Osteocyte (in vitro differentiated cells): ENCODE data around the gene CCDC92B. TPM values are rescaled to one million over a fixed set of nuclear protein-coding genes. Genes with fewer than 3 reads are reported as not detected.

Experiments used
- DNase-seq: peaks from one replicate; pipeline ENCODE4 v3.0.0; 2021; ENCODE audit warnings: mixed read lengths; ENCODE audit not compliant: unreplicated experiment; ENCODE audit errors: extremely low spot score
- H3K27ac Mint-ChIP-seq: one replicate; pipeline ENCODE4 v1.8.0; 2021; ENCODE audit warnings: mild to moderate bottlenecking, mixed read lengths; ENCODE audit not compliant: unreplicated experiment
- H3K27me3 Mint-ChIP-seq: one replicate; pipeline ENCODE4 v1.8.0; 2021; ENCODE audit warnings: mixed read lengths; ENCODE audit not compliant: unreplicated experiment
- H3K36me3 Mint-ChIP-seq: one replicate; pipeline ENCODE4 v1.8.0; 2021; ENCODE audit warnings: mixed read lengths; ENCODE audit not compliant: unreplicated experiment
- H3K4me1 Mint-ChIP-seq: one replicate; pipeline ENCODE4 v1.8.0; 2021; ENCODE audit warnings: mixed read lengths; ENCODE audit not compliant: unreplicated experiment
- H3K4me3 Mint-ChIP-seq: one replicate; pipeline ENCODE4 v1.8.0; 2021; ENCODE audit warnings: mild to moderate bottlenecking, moderate library complexity, mixed read lengths; ENCODE audit not compliant: unreplicated experiment
- H3K9me3 Mint-ChIP-seq: one replicate; pipeline ENCODE4 v1.8.0; 2021; ENCODE audit warnings: mixed read lengths; ENCODE audit not compliant: unreplicated experiment
- CTCF ChIP-seq: fragments of 200-600 bp; sonication (generic); IDR thresholded peaks from 2 replicates; pipeline ENCODE4 v1.5.0; 2021; ENCODE audit warnings: antibody characterized with exemption, mild to moderate bottlenecking, moderate library complexity
- total RNA-seq: library from RNA; stranded (reverse); gene quantifications from 2 replicates; pipeline ENCODE4 v1.2.1, GENCODE V29; 2021

Gene CCDC92B
- total RNA-seq, 1 donor from 2014 or later = not detected

GRCh38 chr17:2737693-2738092, 11.8 kb downstream of the CCDC92B start:
- Mint-ChIP-seq H3K4me3 (no peak overlapping the region), H3K4me1 (no peaks in the 10 kb centered on the region), H3K36me3 (no peaks in the 10 kb centered on the region), H3K27ac (no peak overlapping the region), H3K27me3 (peaks cover 14% of the 10 kb centered on the region), H3K9me3 (no peaks in the 10 kb centered on the region)
- TF ChIP-seq CTCF = no peak
- DNase-seq = no peak

GRCh38 chr17:2736956-2737355, 12.5 kb downstream of the CCDC92B start:
- Mint-ChIP-seq H3K27me3 (peaks cover 8% of the 10 kb centered on the region), H3K27ac (no peak overlapping the region), H3K36me3 (no peaks in the 10 kb centered on the region), H3K4me3 (no peak overlapping the region), H3K4me1 (no peaks in the 10 kb centered on the region), H3K9me3 (no peaks in the 10 kb centered on the region)
- no peak for DNase-seq
- no peak for TF ChIP-seq CTCF

- Mint-ChIP-seq H3K36me3 (no peaks in the 10 kb centered on the region), H3K27me3 (peaks cover 10% of the 10 kb centered on the region), H3K9me3 (no peaks in the 10 kb centered on the region), H3K4me3 (no peak overlapping the region), H3K4me1 (no peaks in the 10 kb centered on the region), H3K27ac (no peak overlapping the region)
- no peak for TF ChIP-seq CTCF
- no peak for DNase-seq
Observed at GRCh38 chr17:2735896-2736295, 13.6 kb downstream of the CCDC92B start.

GRCh38 chr17:2734939-2735338, 14.5 kb downstream of the CCDC92B start:
- no peaks in the 10 kb centered on the region for H3K9me3 Mint-ChIP-seq
- no peak overlapping the region for H3K4me3 Mint-ChIP-seq
- H3K27ac Mint-ChIP-seq = no peak overlapping the region
- no peaks in the 10 kb centered on the region for H3K4me1 Mint-ChIP-seq
- no peak for DNase-seq
- TF ChIP-seq CTCF = no peak
- no peaks in the 10 kb centered on the region for H3K36me3 Mint-ChIP-seq
- H3K27me3 Mint-ChIP-seq = peaks cover 14% of the 10 kb centered on the region

- Mint-ChIP-seq H3K9me3 (no peaks in the 10 kb centered on the region), H3K36me3 (no peaks in the 10 kb centered on the region), H3K27me3 (peaks cover 22% of the 10 kb centered on the region), H3K27ac (no peak overlapping the region), H3K4me3 (no peak overlapping the region), H3K4me1 (no peaks in the 10 kb centered on the region)
- no peak for TF ChIP-seq CTCF
- DNase-seq = no peak
Observed at GRCh38 chr17:2731807-2732206, 17.6 kb downstream of the CCDC92B start.
